COLO829 (cell line): Measurements from ENCODE around the gene KLF16.
A peak's percentile ranks its signal among the peaks of the same experiment; 100 is the strongest.
"Not testable (repeated sequence)": the region's sequence is repeated elsewhere in the genome, so short reads cannot be mapped to it uniquely, and the experiment has no call there.

Experiments
- DNase-seq: peaks from one replicate; pipeline ENCODE4 v3.0.0; 2012; ENCODE audit warnings: low spot score

KLF16 gene

GRCh38 chr19:1884291-1884718 is 20.9 kb upstream of the KLF16 start:
- DNase-seq: no peak

- no peak for DNase-seq
Observed at GRCh38 chr19:1883784-1884183, 20.4 kb upstream of the KLF16 start.

- no peak for DNase-seq
Observed at GRCh38 chr19:1882786-1883692, 19.7 kb upstream of the KLF16 start.

GRCh38 chr19:1882089-1882785 is 18.9 kb upstream of the KLF16 start:
- no peak for DNase-seq

GRCh38 chr19:1881393-1882088 is 18.2 kb upstream of the KLF16 start:
- DNase-seq: not testable (repeated sequence)

GRCh38 chr19:1880611-1881392 is 17.4 kb upstream of the KLF16 start:
- DNase-seq: no peak

- DNase-seq: not testable (repeated sequence)
Observed at GRCh38 chr19:1879982-1880381, 16.6 kb upstream of the KLF16 start.

GRCh38 chr19:1878583-1878982 is 15.2 kb upstream of the KLF16 start:
- DNase-seq: not testable (repeated sequence)

GRCh38 chr19:1877280-1877660 is 13.9 kb upstream of the KLF16 start:
- not testable (repeated sequence) for DNase-seq

GRCh38 chr19:1876496-1877279 is 13.3 kb upstream of the KLF16 start:
- DNase-seq: not testable (repeated sequence)

- DNase-seq: peak; percentile 63
Observed at GRCh38 chr19:1875646-1876495, 12.5 kb upstream of the KLF16 start.

- not testable (repeated sequence) for DNase-seq
Observed at GRCh38 chr19:1875265-1875645, 11.9 kb upstream of the KLF16 start.

- DNase-seq: no peak
Observed at GRCh38 chr19:1874554-1875185, 11.3 kb upstream of the KLF16 start.

- DNase-seq: no peak
Observed at GRCh38 chr19:1873524-1874473, 10.4 kb upstream of the KLF16 start.

- no peak for DNase-seq
Observed at GRCh38 chr19:1872807-1873523, 9.6 kb upstream of the KLF16 start.

- no peak for DNase-seq
Observed at GRCh38 chr19:1871630-1872029, 8.3 kb upstream of the KLF16 start.

- no peak for DNase-seq
Observed at GRCh38 chr19:1871140-1871597, 7.8 kb upstream of the KLF16 start.

GRCh38 chr19:1868971-1869370 is 5.6 kb upstream of the KLF16 start:
- DNase-seq: no peak
